H9 (cell line): ENCODE measurements around the gene GGCT. TPM values are rescaled to one million over a fixed set of nuclear protein-coding genes. Genes with fewer than 3 reads are reported as not detected.

Experiments
- DNase-seq: peaks from one replicate; pipeline ENCODE4 v3.0.0-alpha.2; 2017
- H2AFZ ChIP-seq: one replicate; pipeline ENCODE4 v1.6.1; 2013; ENCODE audit warnings: mild to moderate bottlenecking, low read length, control low read depth, moderate library complexity
- H2AK5ac ChIP-seq: 2 replicates; pipeline ENCODE4 v1.6.1; 2013; ENCODE audit warnings: low read length, control low read depth, mixed read lengths; ENCODE audit not compliant: insufficient read length
- H2BK120ac ChIP-seq: one replicate; pipeline ENCODE4 v1.6.1; 2013; ENCODE audit warnings: low read depth, mild to moderate bottlenecking, low read length, control low read depth, inconsistent platforms; ENCODE audit not compliant: poor library complexity, severe bottlenecking
- H2BK12ac ChIP-seq: 2 replicates; pipeline ENCODE4 v1.6.1; 2013; ENCODE audit warnings: low read length, control low read depth, mixed read lengths, low read depth; ENCODE audit not compliant: insufficient read length
- H2BK15ac ChIP-seq: 2 replicates; pipeline ENCODE4 v1.6.1; 2013; ENCODE audit warnings: low read depth, low read length, control low read depth
- H2BK20ac ChIP-seq: one replicate; pipeline ENCODE4 v1.6.1; 2013; ENCODE audit warnings: low read depth, mild to moderate bottlenecking, low read length, control low read depth, inconsistent platforms; ENCODE audit not compliant: poor library complexity, severe bottlenecking
- H2BK5ac ChIP-seq: 2 replicates; pipeline ENCODE4 v1.6.1; 2013; ENCODE audit warnings: low read length, control low read depth, mixed read lengths; ENCODE audit not compliant: insufficient read length
- H3K14ac ChIP-seq: 2 replicates; pipeline ENCODE4 v1.6.1; 2013; ENCODE audit warnings: low read length, control low read depth; ENCODE audit not compliant: insufficient read depth
- H3K18ac ChIP-seq: 2 replicates; pipeline ENCODE4 v1.6.1; 2013; ENCODE audit warnings: low read depth, mild to moderate bottlenecking, mixed read lengths, low read length, control low read depth; ENCODE audit not compliant: insufficient read length
- H3K23ac ChIP-seq: 2 replicates; pipeline ENCODE4 v1.6.1; 2013; ENCODE audit warnings: low read length, control low read depth, mixed read lengths, low read depth; ENCODE audit not compliant: insufficient read length
- H3K23me2 ChIP-seq: 2 replicates; pipeline ENCODE4 v1.6.1; 2013; ENCODE audit warnings: low read depth, mild to moderate bottlenecking, mixed read lengths, low read length, control low read depth; ENCODE audit not compliant: insufficient read length, poor library complexity, severe bottlenecking
- H3K27ac ChIP-seq: 2 replicates; pipeline ENCODE4 v1.5.1; 2013; ENCODE audit warnings: low read length, control low read depth, mixed read lengths, low read depth; ENCODE audit not compliant: insufficient read length
- H3K27me3 ChIP-seq: 2 replicates; pipeline ENCODE4 v1.6.1; 2013; ENCODE audit warnings: low read length, control low read depth, inconsistent platforms; ENCODE audit not compliant: insufficient read depth
- H3K4ac ChIP-seq: 2 replicates; pipeline ENCODE4 v1.6.1; 2013; ENCODE audit warnings: low read depth, mild to moderate bottlenecking, control low read depth, inconsistent platforms, low read length, moderate library complexity
- H3K4me1 ChIP-seq: 2 replicates; pipeline ENCODE4 v1.6.1; 2013; ENCODE audit warnings: low read length, control low read depth, inconsistent platforms; ENCODE audit not compliant: insufficient read depth
- H3K4me2 ChIP-seq: 2 replicates; pipeline ENCODE4 v1.6.1; 2013; ENCODE audit warnings: low read length, control low read depth, mixed read lengths; ENCODE audit not compliant: insufficient read length, insufficient read depth
- H3K56ac ChIP-seq: 2 replicates; pipeline ENCODE4 v1.6.1; 2013; ENCODE audit warnings: low read depth, mild to moderate bottlenecking, mixed read lengths, low read length, control low read depth; ENCODE audit not compliant: insufficient read length
- H3K79me1 ChIP-seq: 2 replicates; pipeline ENCODE4 v1.6.1; 2013; ENCODE audit warnings: low read depth, mild to moderate bottlenecking, moderate library complexity, low read length, control low read depth, inconsistent platforms; ENCODE audit not compliant: insufficient read depth, poor library complexity, severe bottlenecking
- H3K79me2 ChIP-seq: 2 replicates; pipeline ENCODE4 v1.6.1; 2013; ENCODE audit warnings: low read length, control low read depth, inconsistent platforms; ENCODE audit not compliant: insufficient read depth
- H3K9ac ChIP-seq: 2 replicates; pipeline ENCODE4 v1.6.1; 2013; ENCODE audit warnings: low read length, control low read depth, mixed read lengths; ENCODE audit not compliant: insufficient read length; ENCODE audit errors: extremely low read depth
- H3K9me3 ChIP-seq: one replicate; pipeline ENCODE4 v1.6.1; 2013; ENCODE audit warnings: low read depth, low read length, inconsistent platforms; ENCODE audit not compliant: control insufficient read depth
- H3T11ph ChIP-seq: one replicate; pipeline ENCODE4 v1.6.1; 2013; ENCODE audit warnings: mild to moderate bottlenecking, low read length, control low read depth, inconsistent platforms
- H4K20me1 ChIP-seq: one replicate; pipeline ENCODE4 v1.6.1; 2013; ENCODE audit not compliant: control insufficient read depth, insufficient read length, insufficient read depth
- H4K5ac ChIP-seq: 2 replicates; pipeline ENCODE4 v1.6.1; 2013; ENCODE audit warnings: low read depth, mild to moderate bottlenecking, mixed read lengths, low read length, control low read depth; ENCODE audit not compliant: insufficient read length
- H4K8ac ChIP-seq: replicated peaks from 2 replicates; pipeline ENCODE4 v1.6.1; 2013; ENCODE audit warnings: low read length, control low read depth, mixed read lengths, low read depth; ENCODE audit not compliant: insufficient read length
- H4K91ac ChIP-seq: 2 replicates; pipeline ENCODE4 v1.6.1; 2013; ENCODE audit warnings: low read depth, mild to moderate bottlenecking, moderate library complexity, mixed read lengths, low read length, control low read depth; ENCODE audit not compliant: insufficient read length
- H3K27ac Mint-ChIP-seq, 3 experiments: 2 replicates in 2 of 3; 3 replicates in 1 of 3; pipeline ENCODE4 v1.8.0; 2020 to 2021; ENCODE audit warnings: mixed read lengths in 3 of 3, mild to moderate bottlenecking in 1 of 3, moderate library complexity in 1 of 3
- H3K27me3 Mint-ChIP-seq: 2 replicates; pipeline ENCODE4 v1.8.0; 2021; ENCODE audit warnings: low read depth, mild to moderate bottlenecking, moderate library complexity, mixed read lengths
- H3K36me3 Mint-ChIP-seq, 3 experiments: 2 replicates in 2 of 3; 3 replicates in 1 of 3; pipeline ENCODE4 v1.8.0; 2020 to 2021; ENCODE audit warnings: low read depth in 3 of 3, mixed read lengths in 3 of 3; ENCODE audit not compliant: insufficient read depth in 1 of 3
- H3K4me1 Mint-ChIP-seq, 2 experiments: 2 replicates each; pipeline ENCODE4 v1.8.0; 2020; ENCODE audit warnings: mixed read lengths in 2 of 2
- H3K4me3 Mint-ChIP-seq, 2 experiments: 2 replicates in 1 of 2; 3 replicates in 1 of 2; pipeline ENCODE4 v1.8.0; 2020 to 2021; ENCODE audit warnings: mild to moderate bottlenecking in 2 of 2, mixed read lengths in 2 of 2, moderate library complexity in 1 of 2
- H3K9me3 Mint-ChIP-seq, 2 experiments: 2 replicates in 1 of 2; 3 replicates in 1 of 2; pipeline ENCODE4 v1.8.0; 2020; ENCODE audit warnings: mild to moderate bottlenecking in 2 of 2, mixed read lengths in 2 of 2, moderate library complexity in 1 of 2
- CTCF ChIP-seq: fragments of 200-600 bp; sonication (generic); conservative IDR thresholded peaks from 3 replicates; pipeline ENCODE4 v1.8.0; 2021; ENCODE audit warnings: antibody characterized with exemption, mild to moderate bottlenecking
- WGBS: extraction: QIAGEN DNeasy Blood & Tissue Kit; methylation state at CpG from one replicate; pipeline ENCODE4 v1.1.7; 2013; ENCODE audit warnings: missing lambda C conversion rate, low lambda C conversion rate, mixed read lengths; ENCODE audit not compliant: insufficient read length; ENCODE audit errors: extremely low coverage; 5-methylcytosine and 5-hydroxymethylcytosine counted together
- total RNA-seq: library from RNA; stranded (reverse); gene quantifications from 2 replicates; pipeline ENCODE4 v1.2.1, GENCODE V29; 2021

Gene GGCT
- total RNA-seq, 1 experiment from 2014 or later, result 84.9 TPM

DNA sequence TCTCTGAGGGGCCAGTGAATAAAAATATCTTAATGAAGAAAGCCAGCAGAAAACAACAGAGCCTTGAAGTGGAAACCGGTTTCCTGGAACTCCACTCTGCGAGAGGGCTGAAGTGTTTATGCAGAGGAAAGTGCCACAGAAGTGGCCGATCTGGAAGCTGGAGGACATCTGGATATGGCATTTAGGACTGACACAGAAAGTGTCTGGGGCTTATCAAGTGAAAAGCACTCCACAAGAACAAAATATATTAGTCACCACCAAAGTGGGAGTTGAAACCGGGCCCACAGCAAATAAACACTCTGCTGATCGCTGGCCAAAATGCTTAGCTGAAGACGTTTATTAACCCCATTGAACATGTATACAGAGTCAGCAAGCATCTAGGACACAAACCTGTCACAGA is 33.9 kb downstream of the GGCT start:
- no peaks in the 10 kb centered on the region; a peak in 1 of 7 replicates for H3K36me3 Mint-ChIP-seq
- WGBS, result no CpG with 5 or more reads among the region's 6 CpGs

More for the DNA sequence above, 33.9 kb downstream of the GGCT start:
- Histone ChIP-seq H3K14ac (no peak overlapping the region), H2BK12ac (no peak overlapping the region), H2AK5ac (no peak overlapping the region), H2BK20ac (no peak overlapping the region), H3K9ac (no peak overlapping the region), H3K27ac (no peak overlapping the region), H3K18ac (no peak overlapping the region), H3K4me1 (peaks cover 5% of the 10 kb centered on the region; the same call in 1 of the 2 replicates), H3K4ac (no peak overlapping the region), H4K91ac (no peak overlapping the region), H2AFZ (no peak overlapping the region), H3K79me2 (no peaks in the 10 kb centered on the region), H4K8ac (no peak overlapping the region), H2BK15ac (no peak overlapping the region), H3K79me1 (no peaks in the 10 kb centered on the region), H2BK5ac (no peak overlapping the region), H3K56ac (no peak overlapping the region), H4K5ac (no peak overlapping the region), H3K23ac (no peak overlapping the region), H4K20me1 (no peaks in the 10 kb centered on the region), H3K23me2 (no peaks in the 10 kb centered on the region), H2BK120ac (no peak overlapping the region), H3K27me3 (no peaks in the 10 kb centered on the region), H3T11ph (no peak overlapping the region), H3K9me3 (no peaks in the 10 kb centered on the region), H3K4me2 (no peak overlapping the region)
- no peak overlapping the region for H3K27ac Mint-ChIP-seq
- TF ChIP-seq CTCF, result no peak
- H3K4me1 Mint-ChIP-seq, result peaks cover 19 to 21% of the 10 kb centered on the region in 2 experiments
- no peaks in the 10 kb centered on the region for H3K9me3 Mint-ChIP-seq
- DNase-seq, result no peak
- H3K27me3 Mint-ChIP-seq, result no peaks in the 10 kb centered on the region
- H3K4me3 Mint-ChIP-seq, result no peak overlapping the region
